Hepatic stellate cell (primary cell): Measurements from ENCODE around the gene EPS8L1.
"Not testable (repeated sequence)": the region's sequence is repeated elsewhere in the genome, so short reads cannot be mapped to it uniquely, and the experiment has no call there.

Source experiments
- DNase-seq: peaks from one replicate; pipeline ENCODE4 v3.0.0; 2011; ENCODE audit warnings: low spot score

The EPS8L1 gene

DNA sequence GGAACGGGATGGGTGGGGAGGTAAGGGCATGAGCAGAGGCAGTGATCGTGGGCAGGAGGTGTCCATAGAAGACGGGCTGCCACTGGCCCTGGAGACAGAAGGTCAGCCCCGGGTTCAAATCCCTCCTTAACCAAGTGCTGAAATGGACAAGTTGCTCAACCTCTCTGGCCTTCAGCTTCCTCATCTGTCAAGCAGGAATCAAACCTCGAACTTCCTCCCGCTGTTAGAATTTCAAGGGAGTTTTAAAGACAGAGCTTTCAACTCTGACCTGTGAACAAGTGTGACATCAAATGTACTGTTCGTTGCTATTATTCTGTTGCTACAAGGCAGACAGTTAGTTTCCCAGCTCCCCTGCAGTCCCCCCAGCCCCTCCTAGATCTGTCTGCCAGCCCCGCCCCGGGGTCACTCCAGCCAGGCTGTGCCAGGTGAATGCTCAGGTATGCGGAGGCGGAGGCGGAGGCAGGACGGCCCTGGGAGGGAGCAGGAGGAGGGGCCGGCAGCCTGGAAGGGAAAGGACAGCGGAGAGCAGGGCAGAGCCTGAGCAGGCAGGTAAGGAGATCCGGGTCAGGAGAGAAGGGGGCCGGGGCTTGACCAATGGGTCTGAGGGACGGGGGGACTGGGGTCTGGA is at the start of gene EPS8L1:
EPS8L1 (plus strand) TSS at position 499 of the 628 bp plus-strand sequence. CDS start 576 bp downstream, outside the sequence.
- no peak for DNase-seq

- not testable (repeated sequence) for DNase-seq
Observed at GRCh38 chr19:55027140-55027471, 48.6 kb upstream of the EPS8L1 start.

- DNase-seq = no peak
Observed at GRCh38 chr19:55027472-55028337, 48.0 kb upstream of the EPS8L1 start.

DNA sequence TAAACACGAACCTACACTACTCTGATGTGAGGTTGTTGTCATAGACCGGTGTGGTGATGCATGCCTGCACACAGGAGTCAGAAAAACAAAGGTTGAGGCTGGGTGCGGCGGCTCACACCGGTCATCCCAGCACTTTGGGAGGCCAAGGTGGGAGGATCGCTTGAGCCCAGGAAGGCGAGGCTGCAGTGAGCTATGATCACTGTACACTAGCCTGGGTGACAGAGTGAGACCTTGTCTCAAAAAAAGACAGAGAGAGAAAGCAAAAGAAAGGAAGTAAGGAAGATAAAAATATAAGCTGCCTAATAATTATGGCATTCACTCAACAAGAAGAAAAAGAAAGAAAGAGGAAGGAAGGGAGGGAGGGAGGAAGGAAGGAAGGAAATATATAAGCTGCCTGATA is 46.9 kb upstream of the EPS8L1 start:
- DNase-seq = no peak

DNA sequence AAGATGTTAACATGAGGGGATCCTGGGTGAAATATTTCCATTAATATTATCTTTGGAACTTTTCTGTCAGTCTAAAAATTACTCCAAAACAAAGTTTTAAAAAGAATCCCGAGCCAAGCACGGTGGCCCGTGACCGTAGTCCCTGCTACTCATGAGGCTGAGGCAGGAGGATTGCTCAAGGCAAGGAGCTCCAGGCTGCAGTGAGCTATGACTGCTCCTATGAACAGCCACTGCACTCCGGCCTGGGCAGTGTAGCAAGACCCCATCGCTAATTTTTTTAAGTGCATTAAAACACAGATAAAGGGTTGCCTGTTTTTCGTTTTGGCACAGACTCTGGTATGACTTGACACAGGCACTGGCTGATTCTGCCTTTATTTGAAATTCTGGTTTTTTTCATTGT is 44.5 kb upstream of the EPS8L1 start:
- no peak for DNase-seq

- no peak for DNase-seq
Observed at GRCh38 chr19:55032170-55032800, 43.4 kb upstream of the EPS8L1 start.

- DNase-seq = not testable (repeated sequence)
Observed at GRCh38 chr19:55032976-55033643, 42.6 kb upstream of the EPS8L1 start.

DNA sequence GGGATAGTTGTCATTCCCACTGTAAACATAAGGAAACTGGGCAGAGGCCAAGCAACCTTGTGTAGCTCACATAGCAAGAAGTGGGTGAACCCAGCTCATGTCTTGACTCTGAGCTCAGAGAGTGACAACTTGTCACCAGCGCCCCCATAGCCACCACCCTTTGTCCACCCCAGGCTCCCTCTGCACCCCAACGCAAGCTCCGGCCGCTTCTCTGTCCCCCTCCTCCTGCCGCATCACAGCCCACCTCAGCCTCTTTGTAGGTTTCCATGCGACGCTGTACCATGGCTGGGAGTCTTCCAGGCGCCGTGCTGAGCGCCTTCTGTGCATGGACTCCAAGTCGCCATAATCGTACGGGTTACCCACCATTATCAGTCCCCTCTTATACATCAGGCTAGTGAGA is 40.9 kb upstream of the EPS8L1 start:
- DNase-seq = no peak

GRCh38 chr19:55036058-55036457 is 39.6 kb upstream of the EPS8L1 start:
- DNase-seq = no peak

GRCh38 chr19:55037603-55038002 is 38.1 kb upstream of the EPS8L1 start:
- DNase-seq = not testable (repeated sequence)

- not testable (repeated sequence) for DNase-seq
Observed at GRCh38 chr19:55040654-55041053, 35.0 kb upstream of the EPS8L1 start.

DNA sequence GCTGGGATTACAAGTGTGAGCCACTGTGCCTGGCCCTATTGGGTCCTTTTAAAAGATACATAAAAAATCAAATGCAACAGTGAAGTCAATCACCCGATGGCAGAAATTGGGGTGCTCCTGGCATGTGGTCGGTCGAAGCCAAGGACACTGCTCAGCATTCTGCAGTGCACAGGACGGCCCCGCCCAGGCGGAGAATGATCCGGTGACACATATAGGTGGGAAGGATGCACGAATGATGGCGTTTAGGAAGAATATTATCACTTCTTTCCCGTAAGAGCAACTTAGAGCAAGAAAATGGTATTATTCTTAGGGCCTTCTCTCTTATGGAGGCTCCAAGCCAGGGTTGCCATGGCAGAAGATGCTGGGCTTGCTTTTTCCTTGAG is 34.4 kb upstream of the EPS8L1 start:
- no peak for DNase-seq

DNA sequence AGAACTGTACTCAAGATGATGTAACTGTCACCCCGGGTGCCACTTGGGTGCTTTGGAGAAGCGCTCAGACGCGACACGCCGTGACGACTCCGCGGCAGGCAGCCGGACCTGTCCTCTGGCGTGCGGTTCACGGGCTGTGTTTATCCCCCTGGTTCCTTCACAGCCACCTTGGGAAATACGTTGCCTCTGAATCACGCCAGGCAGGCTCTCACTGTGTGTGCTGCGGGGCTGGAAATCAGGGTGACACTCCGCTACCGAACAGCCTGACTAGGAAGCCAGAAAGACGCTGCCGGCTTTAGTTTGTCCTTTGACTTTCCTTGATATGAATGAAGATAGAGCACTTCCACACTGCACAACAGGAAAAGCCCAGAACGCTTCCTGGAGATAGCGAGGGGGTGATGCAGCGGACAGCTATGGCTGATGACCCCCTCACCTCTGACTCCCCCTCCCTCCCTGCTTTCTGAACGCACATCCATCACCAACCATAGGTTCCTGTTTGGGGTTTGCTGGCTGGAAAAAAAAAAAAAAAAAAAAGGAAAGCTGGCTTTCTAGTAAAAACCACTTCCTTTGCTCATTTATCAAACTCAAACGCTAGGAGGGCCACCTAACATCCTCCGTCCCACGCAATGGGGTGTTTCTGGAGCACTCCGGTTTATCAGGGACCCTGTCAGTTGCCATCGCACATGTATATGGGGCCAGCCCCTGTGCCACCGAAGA is 33.9 kb upstream of the EPS8L1 start:
- DNase-seq = no peak

DNA sequence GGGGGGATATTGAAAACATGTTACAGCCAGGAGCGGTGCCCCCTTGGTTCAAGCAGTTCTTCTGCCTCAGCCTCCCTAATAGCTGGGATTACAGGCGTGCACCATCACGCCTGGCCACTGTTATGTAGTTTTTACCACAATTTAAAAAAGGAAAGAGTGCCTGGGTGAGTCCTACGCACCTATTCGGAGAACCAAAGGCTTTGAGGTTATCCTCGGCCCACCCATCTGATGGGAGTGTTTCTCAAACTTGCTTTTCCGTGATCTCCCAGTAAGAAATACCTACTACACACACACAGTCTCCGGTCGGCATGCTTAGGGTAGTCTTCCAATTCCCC is 33.4 kb upstream of the EPS8L1 start:
- DNase-seq = no peak

GRCh38 chr19:55042688-55043087 is 33.0 kb upstream of the EPS8L1 start:
- no peak for DNase-seq

GRCh38 chr19:55044286-55044685 is 31.4 kb upstream of the EPS8L1 start:
- DNase-seq = no peak

DNA sequence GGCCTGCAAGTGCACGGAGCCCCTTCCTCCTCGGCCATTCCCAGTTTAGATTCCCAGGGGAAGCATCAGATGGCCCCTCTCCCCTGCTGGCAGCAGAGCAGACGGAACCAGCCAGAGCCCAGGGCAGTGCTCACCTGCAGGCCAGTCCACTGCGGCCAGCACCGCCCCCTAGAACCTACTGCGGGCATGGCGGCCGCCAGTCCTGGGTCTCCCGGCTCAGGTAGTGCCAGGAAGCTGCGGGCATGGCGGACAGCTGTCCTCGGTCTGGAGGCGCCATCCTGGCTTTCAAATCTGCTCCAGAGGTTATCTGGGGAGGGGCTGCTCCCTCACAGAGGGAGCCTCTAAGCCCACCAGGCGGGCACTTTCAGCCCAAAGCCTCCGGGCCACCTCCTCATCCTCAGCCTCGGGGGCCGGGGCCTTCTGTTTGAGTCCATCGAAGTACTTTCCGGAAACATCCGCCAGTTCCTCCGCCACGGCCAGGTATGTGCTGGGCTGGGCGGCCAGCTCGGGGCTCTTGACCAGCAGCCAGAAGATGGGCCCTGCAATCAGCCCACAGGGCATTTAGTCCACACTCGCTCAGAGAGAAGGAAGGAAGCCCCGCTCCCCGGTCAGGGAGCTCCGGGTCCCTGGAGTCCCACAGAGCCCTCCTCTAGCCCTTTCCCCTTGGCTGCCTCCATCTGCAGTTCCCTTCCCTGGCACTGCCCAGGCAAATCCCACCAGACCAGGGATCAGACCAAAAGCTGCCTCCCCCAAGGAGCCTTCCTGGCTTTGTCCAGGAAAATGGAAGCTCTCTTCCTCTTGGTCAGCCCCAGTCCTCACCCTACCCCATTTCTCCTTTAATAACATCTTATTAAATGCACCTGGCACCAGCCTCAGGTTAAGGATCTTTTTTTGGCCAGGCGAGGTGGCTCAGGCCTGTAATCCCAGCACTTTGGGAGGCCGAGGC is 30.6 kb upstream of the EPS8L1 start:
- DNase-seq = no peak

DNA sequence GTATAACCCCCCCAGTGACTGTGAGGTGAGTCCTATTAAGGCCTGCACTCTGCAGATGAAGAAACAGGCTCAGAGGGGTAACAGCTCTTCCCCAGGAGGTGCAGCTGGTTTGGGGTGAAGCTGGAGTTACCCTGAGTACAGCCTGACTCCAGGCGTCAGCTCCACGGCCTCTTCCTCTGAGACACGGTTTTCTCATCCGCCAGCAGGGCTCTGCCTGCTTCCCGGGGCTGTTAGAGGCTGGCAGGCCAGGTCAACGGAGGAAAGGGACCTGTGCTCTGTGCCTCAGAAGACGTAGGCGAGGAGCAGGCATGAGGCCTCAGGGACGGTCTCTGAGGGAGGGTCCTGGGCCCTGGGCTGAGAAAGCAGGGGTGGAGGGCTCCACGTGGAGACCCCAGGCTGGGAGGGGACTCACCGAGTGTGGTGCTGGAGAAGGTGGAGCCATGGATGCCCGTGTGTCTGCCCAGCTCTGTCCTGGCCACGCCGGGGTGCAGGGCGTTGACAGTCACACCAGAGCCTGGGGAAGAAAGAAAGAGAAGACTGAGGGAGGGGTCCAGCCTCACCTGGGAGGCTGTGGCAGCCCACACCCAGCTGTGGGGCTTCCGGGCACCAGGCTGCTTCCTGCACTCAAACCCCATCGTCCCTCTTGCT is 28.6 kb upstream of the EPS8L1 start:
- DNase-seq = no peak

DNA sequence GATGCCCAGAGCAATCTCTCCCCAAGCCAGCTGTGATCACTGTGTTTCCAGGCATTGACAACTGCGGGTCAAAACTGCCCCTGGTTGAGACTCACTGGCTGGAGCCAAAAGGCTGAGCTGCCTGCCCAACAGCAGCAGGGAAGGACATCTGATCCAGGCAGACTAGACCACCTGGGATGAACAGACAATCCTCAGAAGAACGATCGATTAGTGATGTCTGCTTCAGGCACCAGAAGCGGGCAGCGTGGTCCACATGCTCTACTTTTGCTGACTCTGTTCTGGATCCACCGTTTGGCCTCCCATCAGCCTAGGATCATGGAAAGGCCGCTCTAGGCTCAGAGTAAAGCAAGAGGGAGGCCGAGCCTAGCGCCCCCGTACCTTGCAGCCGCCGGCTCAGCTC is 27.7 kb upstream of the EPS8L1 start:
- no peak for DNase-seq

- no peak for DNase-seq
Observed at GRCh38 chr19:55048446-55048845, 27.2 kb upstream of the EPS8L1 start.
